ENCODE measurements around the gene ELAVL1.
"Not testable (repeated sequence)": the region's sequence is repeated elsewhere in the genome, so short reads cannot be mapped to it uniquely, and the experiment has no call there.

Gene ELAVL1

GRCh38 chr19:8005534-8006256 is at the start of gene ELAVL1:
Gene ELAVL1 (minus strand): TSS chr19:8005641. CDS start chr19:7991815, 13,826 bp downstream.
- DNase-seq (ENCODE audit: low read depth) = peak; percentile 68

- no peak for DNase-seq (ENCODE audit: low read depth)
These were observed 48.7 kb upstream of the ELAVL1 start for GRCh38 chr19:8054169-8054568.

- DNase-seq (ENCODE audit: low read depth) = no peak
These were observed 47.0 kb upstream of the ELAVL1 start, which contains the start of gene CCL25 for GRCh38 chr19:8052464-8052859. Gene CCL25 (plus strand): TSS chr19:8052760. CDS start chr19:8053050, 290 bp downstream.

GRCh38 chr19:8050274-8051096 is 45.0 kb upstream of the ELAVL1 start:
- peak; percentile 70 for DNase-seq (ENCODE audit: low read depth)

- DNase-seq (ENCODE audit: low read depth) = no peak
These were observed 41.2 kb upstream of the ELAVL1 start for GRCh38 chr19:8046569-8047165.

GRCh38 chr19:8045872-8046568 is 40.6 kb upstream of the ELAVL1 start:
- no peak for DNase-seq (ENCODE audit: low read depth)

GRCh38 chr19:8044018-8044417 is 38.6 kb upstream of the ELAVL1 start:
- DNase-seq (ENCODE audit: low read depth) = no peak

- DNase-seq (ENCODE audit: low read depth) = no peak
These were observed 37.5 kb upstream of the ELAVL1 start for GRCh38 chr19:8042900-8043299.

GRCh38 chr19:8041531-8041931 is 36.1 kb upstream of the ELAVL1 start:
- no peak for DNase-seq (ENCODE audit: low read depth)

GRCh38 chr19:8039231-8039630 is 33.8 kb upstream of the ELAVL1 start:
- DNase-seq (ENCODE audit: low read depth) = no peak

GRCh38 chr19:8038815-8039214 is 33.4 kb upstream of the ELAVL1 start:
- DNase-seq (ENCODE audit: low read depth) = no peak

- no peak for DNase-seq (ENCODE audit: low read depth)
These were observed 31.1 kb upstream of the ELAVL1 start for GRCh38 chr19:8036434-8037099.

- no peak for DNase-seq (ENCODE audit: low read depth)
These were observed 28.7 kb upstream of the ELAVL1 start for GRCh38 chr19:8034178-8034525.

- DNase-seq (ENCODE audit: low read depth) = not testable (repeated sequence)
These were observed 28.1 kb upstream of the ELAVL1 start for GRCh38 chr19:8033287-8034177.

GRCh38 chr19:8030960-8031359 is 25.5 kb upstream of the ELAVL1 start:
- no peak for DNase-seq (ENCODE audit: low read depth)

GRCh38 chr19:8028951-8029491 is 23.6 kb upstream of the ELAVL1 start:
- no peak for DNase-seq (ENCODE audit: low read depth)

- DNase-seq (ENCODE audit: low read depth) = no peak
These were observed 19.9 kb upstream of the ELAVL1 start for GRCh38 chr19:8025316-8025715.

GRCh38 chr19:8024256-8024655 is 18.8 kb upstream of the ELAVL1 start:
- DNase-seq (ENCODE audit: low read depth) = not testable (repeated sequence)

GRCh38 chr19:8023371-8023770 is 17.9 kb upstream of the ELAVL1 start:
- DNase-seq (ENCODE audit: low read depth) = no peak

- no peak for DNase-seq (ENCODE audit: low read depth)
These were observed 16.8 kb upstream of the ELAVL1 start for GRCh38 chr19:8022275-8022674.
